PC-9 (cell line): ENCODE measurements around the gene JMJD8. TPM values are rescaled to one million over a fixed set of nuclear protein-coding genes. Genes with fewer than 3 reads are reported as not detected.

Experiments
- BruUV-seq: library from RNA; stranded (reverse); fragments of 400-500 nt; replicated peaks from 2 replicates; lab custom pipeline; 2021; lab: Mats Ljungman, UMichigan
- CTCF ChIA-PET: fragments of 300-600 bp; sonication (Branson Sonifier 250); formaldehyde crosslinking; loops from one replicate; lab custom pipeline; 2022; ENCODE audit warnings: antibody characterized with exemption; lab: Charles Lee
- POLR2A ChIA-PET: fragments of 300-600 bp; sonication (Branson Sonifier 250); formaldehyde crosslinking; loops from one replicate; lab custom pipeline; 2022; ENCODE audit warnings: antibody characterized with exemption; ENCODE audit not compliant: unreplicated experiment; lab: Charles Lee
- DNase-seq, 2 experiments: peaks; one replicate each; pipeline versions ENCODE4 v3.0.0 to v3.0.0-alpha.2; 2015 to 2022; ENCODE audit warnings: mixed read lengths in 1 of 2
- H2AFZ ChIP-seq: fragments of 200-600 bp; sonication (generic); 2 replicates; pipeline ENCODE4 v1.8.1; 2017; ENCODE audit warnings: antibody characterized with exemption
- H3F3A ChIP-seq: fragments of 200-600 bp; sonication (generic); 2 replicates; pipeline ENCODE4 v1.8.1; 2017; ENCODE audit warnings: antibody characterized with exemption, mild to moderate bottlenecking, low read depth; ENCODE audit not compliant: insufficient read depth
- H3K27ac ChIP-seq: fragments of 200-600 bp; sonication (generic); 2 replicates; pipeline ENCODE4 v1.6.1; 2016; ENCODE audit warnings: mixed run types
- H3K27me3 ChIP-seq: fragments of 200-600 bp; sonication (generic); 2 replicates; pipeline ENCODE4 v1.6.1; 2016; ENCODE audit warnings: low read depth, mixed run types; ENCODE audit not compliant: insufficient read depth
- H3K36me3 ChIP-seq: fragments of 200-600 bp; sonication (generic); 2 replicates; pipeline ENCODE4 v1.6.1; 2016; ENCODE audit warnings: low read depth, mixed run types
- H3K4me1 ChIP-seq: fragments of 200-600 bp; sonication (generic); replicated peaks from 2 replicates; pipeline ENCODE4 v1.6.1; 2016; ENCODE audit warnings: mixed run types; ENCODE audit not compliant: insufficient read depth
- H3K4me2 ChIP-seq: fragments of 200-600 bp; sonication (generic); 2 replicates; pipeline ENCODE4 v1.6.1; 2017; ENCODE audit warnings: mixed run types
- H3K4me3 ChIP-seq: fragments of 200-600 bp; sonication (generic); 2 replicates; pipeline ENCODE4 v1.6.1; 2016; ENCODE audit warnings: mixed run types
- H3K79me2 ChIP-seq: fragments of 200-600 bp; sonication (generic); 2 replicates; pipeline ENCODE4 v1.6.1; 2017; ENCODE audit warnings: low read depth, mixed run types
- H3K9me2 ChIP-seq: fragments of 200-600 bp; sonication (generic); 2 replicates; pipeline ENCODE4 v1.8.1; 2017; ENCODE audit warnings: mild to moderate bottlenecking; ENCODE audit not compliant: insufficient read depth
- H3K9me3 ChIP-seq: fragments of 200-600 bp; sonication (generic); 2 replicates; pipeline ENCODE4 v1.8.1; 2016; ENCODE audit warnings: low read depth; ENCODE audit not compliant: insufficient read depth
- H4K20me1 ChIP-seq: fragments of 200-600 bp; sonication (generic); 2 replicates; pipeline ENCODE4 v1.8.1; 2017; ENCODE audit not compliant: insufficient read depth
- EZH2 ChIP-seq: fragments of 200-600 bp; sonication (generic); IDR thresholded peaks from 2 replicates; pipeline ENCODE4 v1.8.0; 2017; ENCODE audit warnings: antibody characterized with exemption, low read depth
- intact Hi-C: fragments of 100-400 bp; cut with micrococcal nuclease; formaldehyde crosslinking; loops from one replicate; pipeline ENCODE4 v1.10.0; 2022; ENCODE audit not compliant: unreplicated experiment
- total RNA-seq: library from RNA; stranded (reverse); gene quantifications from 2 replicates; pipeline ENCODE4 v1.2.3, GENCODE V29; 2021
- TF ChIP-seq, protein P1 (sequence below): fragments of 200-600 bp; sonication (generic); conservative IDR thresholded peaks from 2 replicates; pipeline ENCODE4 v1.6.1; 2017; ENCODE audit warnings: mixed run types, antibody characterized with exemption, mild to moderate bottlenecking, moderate library complexity

Gene JMJD8
- total RNA-seq, 1 experiment from 2014 or later: 57.4 TPM

GRCh38 chr16:642189-643049 is 41.7 kb downstream of the JMJD8 start:
- Histone ChIP-seq H3K4me1 (peaks cover 45% of the 10 kb centered on the region), H3K4me2 (peak overlapping the region; percentile 97), H3K4me3 (peak overlapping the region; percentile 69), H3K79me2 (peaks cover 45% of the 10 kb centered on the region), H3K27me3 (no peaks in the 10 kb centered on the region), H3F3A (peaks cover 36% of the 10 kb centered on the region), H3K36me3 (no peaks in the 10 kb centered on the region), H4K20me1 (peaks cover 17% of the 10 kb centered on the region; the same call in 1 of the 2 replicates), H3K9me2 (no peaks in the 10 kb centered on the region), H2AFZ (no peak overlapping the region; the same call in 1 of the 2 replicates), H3K27ac (peak overlapping the region; percentile 23; the same call in 1 of the 2 replicates), H3K9me3 (no peaks in the 10 kb centered on the region)
- CTCF ChIA-PET: interaction anchor here (0.6 kb wide), 1 partner anchor 165 kb away, joined by 13 read pairs; no protein-coding TSS in a partner anchor
- intact Hi-C loops: loop anchor here (10.0 kb wide), 1 partner anchor 258 kb away; the partner anchor contains the start of gene PGAP6
- DNase-seq: peak; percentile 43 to 73
- POLR2A ChIA-PET: interaction anchor here (0.6 to 0.8 kb wide), 3 partner anchors 15 to 99 kb away, joined by 3 to 4 read pairs (median 4); partner anchors contain the start of gene CIAO3
- TF ChIP-seq, protein P1, sequence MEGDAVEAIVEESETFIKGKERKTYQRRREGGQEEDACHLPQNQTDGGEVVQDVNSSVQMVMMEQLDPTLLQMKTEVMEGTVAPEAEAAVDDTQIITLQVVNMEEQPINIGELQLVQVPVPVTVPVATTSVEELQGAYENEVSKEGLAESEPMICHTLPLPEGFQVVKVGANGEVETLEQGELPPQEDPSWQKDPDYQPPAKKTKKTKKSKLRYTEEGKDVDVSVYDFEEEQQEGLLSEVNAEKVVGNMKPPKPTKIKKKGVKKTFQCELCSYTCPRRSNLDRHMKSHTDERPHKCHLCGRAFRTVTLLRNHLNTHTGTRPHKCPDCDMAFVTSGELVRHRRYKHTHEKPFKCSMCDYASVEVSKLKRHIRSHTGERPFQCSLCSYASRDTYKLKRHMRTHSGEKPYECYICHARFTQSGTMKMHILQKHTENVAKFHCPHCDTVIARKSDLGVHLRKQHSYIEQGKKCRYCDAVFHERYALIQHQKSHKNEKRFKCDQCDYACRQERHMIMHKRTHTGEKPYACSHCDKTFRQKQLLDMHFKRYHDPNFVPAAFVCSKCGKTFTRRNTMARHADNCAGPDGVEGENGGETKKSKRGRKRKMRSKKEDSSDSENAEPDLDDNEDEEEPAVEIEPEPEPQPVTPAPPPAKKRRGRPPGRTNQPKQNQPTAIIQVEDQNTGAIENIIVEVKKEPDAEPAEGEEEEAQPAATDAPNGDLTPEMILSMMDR: no peak
- no peak for TF ChIP-seq EZH2
- BruUV-seq: TSS peak; percentile 20

DNA sequence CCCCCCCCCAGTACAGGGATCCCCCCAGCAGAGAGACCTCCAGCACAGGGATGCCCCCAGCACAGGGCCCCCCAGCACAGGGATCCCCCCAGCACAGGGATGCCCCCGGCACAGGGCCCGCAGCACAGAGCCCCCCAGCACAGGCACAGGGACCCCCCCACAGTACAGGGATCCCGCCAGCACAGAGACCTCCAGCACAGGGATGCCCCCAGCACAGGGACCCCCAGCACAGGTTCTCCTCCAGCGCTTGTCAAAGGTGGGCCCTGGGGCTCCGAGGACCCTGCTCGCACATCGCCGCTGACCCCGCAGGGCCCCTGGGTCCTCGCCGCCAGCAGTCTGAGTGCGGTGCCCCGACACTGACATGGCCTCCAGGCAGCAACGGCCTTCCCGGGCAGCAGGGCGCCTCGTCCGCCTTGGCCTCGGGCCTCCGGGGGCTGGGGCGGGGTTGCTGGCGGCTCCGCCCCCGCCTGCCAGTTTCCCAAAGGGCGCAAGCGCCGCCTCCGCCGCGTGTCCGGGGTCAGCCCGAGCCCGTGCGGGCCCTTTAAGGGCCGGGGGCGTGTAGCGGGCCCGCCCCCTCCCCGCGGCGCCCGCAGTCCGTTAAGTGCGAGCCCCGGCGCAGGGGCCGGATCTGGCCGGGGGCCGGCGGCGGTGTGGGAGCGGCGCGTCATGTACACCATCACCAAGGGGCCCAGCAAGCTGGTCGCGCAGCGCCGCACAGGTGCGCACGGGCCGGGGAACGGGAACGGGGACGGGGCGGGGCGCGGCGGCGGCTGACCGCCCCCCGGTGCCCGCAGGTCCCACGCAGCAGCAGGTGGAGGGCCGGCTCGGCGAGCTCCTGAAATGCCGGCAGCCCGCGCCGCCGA is 42.6 kb downstream of the JMJD8 start, which contains the start of gene MCRIP2:
TSS of gene MCRIP2 (plus strand) at position 503 of the 863 bp plus-strand sequence. CDS start at position 667, 164 bp downstream.
- DNase-seq: peak; percentile 46 to 95

More for the DNA sequence above, 42.6 kb downstream of the JMJD8 start, which contains the start of gene MCRIP2:
- Histone ChIP-seq H3K9me3 (no peaks in the 10 kb centered on the region), H3F3A (peaks cover 36% of the 10 kb centered on the region), H4K20me1 (peaks cover 10% of the 10 kb centered on the region; the same call in 1 of the 2 replicates), H3K4me1 (peaks cover 39% of the 10 kb centered on the region), H3K27ac (peak within 1 kb of the TSS; percentile 23; the same call in 1 of the 2 replicates), H3K4me2 (peak within 1 kb of the TSS; percentile 97), H3K9me2 (no peaks in the 10 kb centered on the region), H3K79me2 (peaks cover 36% of the 10 kb centered on the region), H3K4me3 (peak within 1 kb of the TSS; percentile 69), H3K27me3 (no peaks in the 10 kb centered on the region), H3K36me3 (no peaks in the 10 kb centered on the region), H2AFZ (peak within 1 kb of the TSS; percentile 73)
- no TSS peak for BruUV-seq
- intact Hi-C loops: loop anchor here (10.0 kb wide), 1 partner anchor 257 kb away; the partner anchor contains the start of gene PGAP6
- TF ChIP-seq, protein P1: no peak
- TF ChIP-seq EZH2: no peak
- ChIA-PET CTCF (no interaction called here), POLR2A (interaction anchor here (0.6 kb wide), 2 partner anchors 32 to 99 kb away, joined by 3 to 4 read pairs; partner anchors contain the start of gene CIAO3)
